H1 (cell line): ENCODE results near the gene MAN1C1. TPM values are rescaled to one million over a fixed set of nuclear protein-coding genes. Genes with fewer than 3 reads are reported as not detected.

Source experiments
- BACH1 ChIP-seq: IDR thresholded peaks from 2 replicates; pipeline ENCODE4 v1.6.1; 2012; ENCODE audit warnings: low read length, improper control_type of control experiment
- JUN ChIP-seq: IDR thresholded peaks from 2 replicates; pipeline ENCODE4 v1.6.1; 2011; ENCODE audit warnings: low read depth, mild to moderate bottlenecking, improper control_type of control experiment, low read length
- KDM5A ChIP-seq: fragments of 200-600 bp; IDR thresholded peaks from 2 replicates; pipeline ENCODE4 v1.7.1; 2012; ENCODE audit warnings: mild to moderate bottlenecking, low read length, inconsistent platforms, mixed read lengths
- PHF8 ChIP-seq: fragments of 200-600 bp; sonication (generic); conservative IDR thresholded peaks from 2 replicates; pipeline ENCODE4 v1.7.1; 2012; ENCODE audit warnings: low read depth, mild to moderate bottlenecking, inconsistent platforms, low read length, moderate library complexity
- RNF2 ChIP-seq: fragments of 200-900, 300-1000 bp; sonication (generic); IDR thresholded peaks from 2 replicates; pipeline ENCODE4 v1.7.1; 2016; ENCODE audit warnings: borderline replicate concordance, low read depth, mild to moderate bottlenecking, antibody characterized with exemption, low read length; ENCODE audit not compliant: poor library complexity, severe bottlenecking; ENCODE audit errors: missing control alignments
- SIX5 ChIP-seq: IDR thresholded peaks from 2 replicates; pipeline ENCODE4 v1.6.1; 2011; ENCODE audit warnings: mild to moderate bottlenecking, low read depth, low read length
- TAF1 ChIP-seq: IDR thresholded peaks from 2 replicates; pipeline ENCODE4 v1.6.1; 2011; ENCODE audit warnings: mild to moderate bottlenecking, low read depth, low read length
- USF2 ChIP-seq: IDR thresholded peaks from 2 replicates; pipeline ENCODE4 v1.6.1; 2011; ENCODE audit warnings: low read length, improper control_type of control experiment
- polyA plus RNA-seq, 7 experiments: library from polyadenylated mRNA; depleted of rRNA in 3 of 7; stranded (reverse) in 5 of 7; unstranded in 2 of 7; fragments of >200 nt in 5 of 7; fragments of 200-250 nt in 2 of 7; gene quantifications; 1 replicate in 5 of 7; 2 replicates in 1 of 7; 4 replicates in 1 of 7; pipeline versions ENCODE4 v1.2.1 to v1.2.3, GENCODE V29; 2011 to 2013; ENCODE audit warnings: missing spikeins in 2 of 7, mixed read lengths in 2 of 7
- total RNA-seq: library from RNA; stranded (reverse); fragmentation: NEBNext Ultra II Directional; extraction: Animal tissue kit (Norgen Biotek cat#: 25700); gene quantifications from 2 replicates; pipeline ENCODE4 v1.2.1, GENCODE V29; 2021
- TF ChIP-seq, protein P1 (sequence below): IDR thresholded peaks from 2 replicates; pipeline ENCODE4 v1.6.1; 2011; ENCODE audit warnings: low read depth, mild to moderate bottlenecking, low read length; ENCODE audit not compliant: insufficient read depth

Gene MAN1C1
- total and polyA plus RNA-seq, 2 of the 8 experiments (the other 6 are each of a cell fraction or from before 2014, with no cell fraction given): 7.8 to 15.2 TPM

- TF ChIP-seq USF2: no peak
- TF ChIP-seq RNF2: no peak
- peak; percentile 93 for TF ChIP-seq BACH1
- TF ChIP-seq SIX5: no peak
- TF ChIP-seq KDM5A: no peak
- TF ChIP-seq JUN: no peak
- TF ChIP-seq PHF8: no peak
- TF ChIP-seq, protein P1, sequence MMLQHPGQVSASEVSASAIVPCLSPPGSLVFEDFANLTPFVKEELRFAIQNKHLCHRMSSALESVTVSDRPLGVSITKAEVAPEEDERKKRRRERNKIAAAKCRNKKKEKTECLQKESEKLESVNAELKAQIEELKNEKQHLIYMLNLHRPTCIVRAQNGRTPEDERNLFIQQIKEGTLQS: 0 out of 2 replicates have a peak, but pooled peaks have one; percentile 19
- no peak for TF ChIP-seq TAF1
These were observed 106.8 kb downstream of the MAN1C1 start (continued) for GRCh38 chr1:25723250-25723880.
